ENCODE measurements around the gene EVA1B. TPM values are rescaled to one million over a fixed set of nuclear protein-coding genes. Genes with fewer than 3 reads are reported as not detected.
A peak's percentile ranks its signal among the peaks of the same experiment; 100 is the strongest.

EVA1B gene
- total RNA-seq, 1 donor from 2014 or later = 1.5 TPM

- Mint-ChIP-seq H3K27me3 (ENCODE audit: unreplicated experiment) (peaks cover 2% of the 10 kb centered on the region), H3K4me3 (ENCODE audit: unreplicated experiment) (peak overlapping the region; percentile 98), H3K27ac (ENCODE audit: unreplicated experiment) (no peak overlapping the region), H3K4me1 (ENCODE audit: low read depth, unreplicated experiment) (no peaks in the 10 kb centered on the region), H3K36me3 (ENCODE audit: unreplicated experiment) (peaks cover under 1% of the 10 kb centered on the region), H3K9me3 (ENCODE audit: unreplicated experiment) (no peaks in the 10 kb centered on the region)
- TF ChIP-seq CTCF (IDR thresholded peaks at IDR 0.05; ENCODE audit: partially characterized antibody, unreplicated experiment) = no peak
- no peak for DNase-seq
These were observed 15.7 kb downstream of the EVA1B start for GRCh38 chr1:36307601-36308330.

- H3K27ac Mint-ChIP-seq (ENCODE audit: unreplicated experiment) = peak overlapping the region; percentile 76
These were observed 16.5 kb downstream of the EVA1B start for GRCh38 chr1:36306902-36307456.

DNA sequence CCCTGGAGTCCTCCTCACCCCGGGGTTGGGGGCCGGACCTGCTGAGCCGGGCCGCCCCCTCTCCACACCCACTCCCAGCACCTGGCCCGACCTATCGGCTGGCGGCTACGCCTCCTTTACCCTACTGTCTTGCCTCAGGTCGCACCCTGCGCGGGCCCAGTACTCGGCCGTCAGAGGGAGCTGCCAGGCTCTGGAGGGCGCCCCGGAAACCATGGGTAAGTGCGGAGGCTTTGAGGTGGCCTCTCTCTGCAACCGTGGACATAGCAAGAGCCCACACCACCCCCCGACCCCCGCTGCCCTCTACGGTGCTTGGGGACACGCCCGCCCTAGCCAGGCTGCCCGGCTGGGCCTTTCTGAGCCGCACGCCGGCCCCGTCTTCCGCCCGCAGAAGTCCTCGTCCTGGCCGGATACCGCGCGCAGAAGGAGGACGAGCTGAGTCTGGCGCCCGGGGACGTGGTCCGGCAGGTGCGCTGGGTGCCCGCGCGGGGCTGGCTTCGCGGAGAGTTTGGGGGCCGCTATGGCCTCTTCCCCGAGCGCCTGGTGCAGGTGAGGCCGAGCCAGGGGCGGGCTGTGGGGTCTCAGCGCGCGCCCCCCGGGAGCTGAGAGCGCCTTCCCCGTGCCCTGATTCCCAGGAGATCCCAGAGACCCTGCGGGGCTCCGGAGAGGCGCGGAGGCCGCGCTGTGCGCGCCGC lies 17.1 kb downstream of the EVA1B start, which contains the start of gene SH3D21:
SH3D21 (plus strand) TSS at position 159 of the 692 bp plus-strand sequence; CDS start at position 212, 53 bp downstream.
- peak within 1 kb of the TSS; percentile 76 for H3K27ac Mint-ChIP-seq (ENCODE audit: unreplicated experiment)
- H3K4me3 Mint-ChIP-seq (ENCODE audit: unreplicated experiment) = peak within 1 kb of the TSS; percentile 98
- peaks cover 2% of the 10 kb centered on the region for H3K27me3 Mint-ChIP-seq (ENCODE audit: unreplicated experiment)
- TF ChIP-seq CTCF (IDR thresholded peaks at IDR 0.05; ENCODE audit: partially characterized antibody, unreplicated experiment) = no peak
- H3K36me3 Mint-ChIP-seq (ENCODE audit: unreplicated experiment) = peaks cover 3% of the 10 kb centered on the region
- peaks cover 3% of the 10 kb centered on the region for H3K9me3 Mint-ChIP-seq (ENCODE audit: unreplicated experiment)
- H3K4me1 Mint-ChIP-seq (ENCODE audit: low read depth, unreplicated experiment) = peaks cover 3% of the 10 kb centered on the region
- peak; percentile 53 for DNase-seq

More at GRCh38 chr1:36306902-36307456, 16.5 kb downstream of the EVA1B start:
- Mint-ChIP-seq H3K27me3 (ENCODE audit: unreplicated experiment) (peaks cover 2% of the 10 kb centered on the region), H3K4me3 (ENCODE audit: unreplicated experiment) (peak overlapping the region; percentile 98), H3K36me3 (ENCODE audit: unreplicated experiment) (peaks cover 3% of the 10 kb centered on the region), H3K9me3 (ENCODE audit: unreplicated experiment) (peaks cover 2% of the 10 kb centered on the region), H3K4me1 (ENCODE audit: low read depth, unreplicated experiment) (peaks cover 2% of the 10 kb centered on the region)
- peak; percentile 95 for DNase-seq
- TF ChIP-seq CTCF (IDR thresholded peaks at IDR 0.05; ENCODE audit: partially characterized antibody, unreplicated experiment) = no peak

DNA sequence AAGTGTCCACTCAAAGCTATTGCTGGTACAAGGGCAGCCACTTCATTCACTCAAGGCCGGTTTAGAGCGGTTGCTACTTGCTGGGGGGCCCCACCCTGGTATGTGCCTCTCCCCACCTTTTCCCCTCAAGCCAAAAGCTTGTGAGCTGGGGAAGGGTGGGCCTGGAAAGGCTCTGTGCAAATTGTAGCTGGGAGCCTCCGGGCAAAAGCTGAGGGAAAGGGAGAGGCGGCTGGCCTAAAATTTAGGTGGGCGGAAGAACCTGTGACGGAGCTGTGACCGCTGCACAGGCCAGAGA lies 17.6 kb downstream of the EVA1B start:
- Mint-ChIP-seq H3K36me3 (ENCODE audit: unreplicated experiment) (peaks cover 3% of the 10 kb centered on the region), H3K27ac (ENCODE audit: unreplicated experiment) (no peak overlapping the region), H3K27me3 (ENCODE audit: unreplicated experiment) (peaks cover 2% of the 10 kb centered on the region), H3K4me3 (ENCODE audit: unreplicated experiment) (peak overlapping the region; percentile 25), H3K9me3 (ENCODE audit: unreplicated experiment) (peaks cover 5% of the 10 kb centered on the region), H3K4me1 (ENCODE audit: low read depth, unreplicated experiment) (peaks cover 6% of the 10 kb centered on the region)
- no peak for TF ChIP-seq CTCF (IDR thresholded peaks at IDR 0.05; ENCODE audit: partially characterized antibody, unreplicated experiment)
- no peak for DNase-seq

Data from glutamatergic neuron (in vitro differentiated cells).